GM20000 (cell line): ENCODE measurements around the gene PKMYT1.
A peak's percentile ranks its signal among the peaks of the same experiment; 100 is the strongest.

ENCODE experiments used
- DNase-seq: peaks from one replicate; pipeline ENCODE4 v3.0.0; 2012; ENCODE audit warnings: low spot score
- CTCF ChIP-seq: IDR thresholded peaks from 2 replicates; pipeline ENCODE4 v1.5.1; 2012; ENCODE audit warnings: mild to moderate bottlenecking, control low read depth; ENCODE audit errors: extremely low read depth, missing control alignments

PKMYT1 gene

DNA sequence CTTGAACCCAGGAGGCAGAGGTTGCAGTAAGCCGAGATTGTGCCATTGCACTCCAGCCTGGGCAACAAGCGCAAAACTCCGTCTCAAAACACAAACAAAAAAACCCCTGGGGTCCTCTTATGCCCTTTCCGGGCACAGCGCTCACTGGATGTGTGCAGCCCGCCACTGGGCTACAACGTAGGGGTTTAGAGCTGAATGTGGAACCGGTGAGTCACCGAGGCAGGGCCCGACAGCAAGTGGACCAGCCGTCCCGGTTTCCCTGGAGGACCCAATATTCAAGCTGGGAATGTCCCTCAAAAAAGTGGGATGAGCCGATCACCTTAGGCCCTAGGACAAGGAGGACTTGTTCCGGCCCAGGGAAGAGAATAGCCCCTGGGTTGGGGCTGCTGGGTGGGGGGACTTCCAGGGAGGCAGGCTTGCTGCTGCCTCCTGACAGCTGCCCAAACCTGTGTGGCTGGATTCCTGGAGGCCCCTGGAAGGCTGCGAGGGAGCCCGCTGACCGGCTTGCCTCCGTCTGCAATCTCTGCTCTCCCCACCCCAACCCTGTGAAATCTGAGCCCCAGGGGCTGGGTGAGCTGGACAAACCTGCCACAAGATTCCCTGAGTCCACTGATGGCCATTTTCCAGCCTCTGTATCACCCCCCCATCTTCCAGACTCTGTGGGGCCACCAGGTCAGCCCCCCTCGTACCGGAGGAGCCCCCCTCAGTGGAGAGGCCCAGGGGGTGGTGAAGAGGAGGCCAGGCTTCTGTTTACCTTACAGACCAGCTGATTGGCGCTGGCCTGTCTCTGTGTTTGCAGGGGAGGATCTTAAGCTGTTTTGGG lies 29.5 kb upstream of the PKMYT1 start:
- DNase-seq, result no peak
- no peak for TF ChIP-seq CTCF

DNA sequence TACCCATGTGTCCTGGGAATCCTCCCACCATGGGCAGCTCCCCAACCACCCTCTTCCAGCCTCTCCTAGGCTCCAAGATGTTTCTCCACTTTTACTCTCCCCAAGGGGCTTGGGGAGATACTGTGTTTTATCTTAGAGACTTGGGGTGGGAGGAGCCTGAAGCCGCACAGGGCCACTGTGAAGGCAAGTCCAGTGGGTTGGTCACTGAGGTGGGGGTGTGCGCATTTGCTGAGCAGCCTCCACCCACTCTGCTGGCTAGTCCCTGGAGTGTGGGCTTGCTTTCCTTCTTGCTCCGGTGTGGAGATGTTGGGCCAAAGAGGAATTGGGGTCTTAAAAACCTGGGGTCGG lies 28.4 kb upstream of the PKMYT1 start:
- no peak for DNase-seq
- no peak for TF ChIP-seq CTCF

GRCh38 chr16:3007957-3008689 lies 27.9 kb upstream of the PKMYT1 start:
- no peak for DNase-seq
- no peak for TF ChIP-seq CTCF

DNA sequence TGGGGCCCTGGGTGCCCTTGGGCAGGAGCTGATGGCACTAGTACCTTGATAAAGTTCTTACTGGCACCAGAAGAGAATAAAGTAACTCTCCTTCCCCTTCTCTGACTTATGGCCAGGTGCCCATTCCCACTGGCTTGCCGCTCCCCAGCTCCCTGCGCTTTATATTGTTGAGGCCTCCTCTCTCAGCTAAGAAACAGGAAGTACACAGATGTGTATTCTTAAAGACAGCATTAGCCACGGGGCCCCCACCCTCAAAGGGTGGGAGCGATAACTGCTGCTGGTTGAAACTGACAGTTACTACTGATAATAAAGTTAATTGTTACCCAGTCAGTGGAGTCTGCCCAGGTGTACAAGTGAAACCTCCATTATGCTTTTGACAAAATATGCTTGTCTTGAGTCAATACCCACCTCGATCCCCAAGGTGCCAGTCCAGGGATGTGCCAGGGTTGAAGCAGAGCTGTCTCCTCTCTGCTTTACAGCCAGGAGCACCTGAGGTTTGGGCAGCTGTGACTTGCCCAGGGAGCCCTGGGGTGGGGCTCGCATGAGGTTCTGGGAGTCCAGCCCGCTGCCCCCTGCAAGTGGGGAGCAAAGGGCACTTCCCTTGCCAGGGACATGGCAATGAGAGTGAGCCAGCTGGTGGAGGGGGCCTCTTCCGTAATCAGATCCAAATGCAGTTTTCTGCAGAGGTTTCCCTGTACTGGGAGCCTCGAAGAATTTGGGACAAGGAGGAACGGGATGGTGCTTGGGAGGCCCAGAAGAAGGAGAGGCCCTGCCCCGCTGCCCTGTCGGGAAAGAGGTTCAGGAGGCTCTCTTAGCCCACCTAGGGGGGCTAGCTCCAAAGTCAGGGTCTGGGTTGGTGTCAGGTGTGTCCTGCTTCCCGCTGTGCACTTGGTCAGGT lies 27.1 kb upstream of the PKMYT1 start:
- peak; percentile 59 for DNase-seq

GRCh38 chr16:3004781-3005284 lies 24.6 kb upstream of the PKMYT1 start:
- DNase-seq, result no peak
- TF ChIP-seq CTCF, result no peak

More for the DNA sequence above, 27.1 kb upstream of the PKMYT1 start:
- no peak for TF ChIP-seq CTCF

- no peak for DNase-seq
- no peak for TF ChIP-seq CTCF
Measured at GRCh38 chr16:3004319-3004718, 24.1 kb upstream of the PKMYT1 start.
